Ovary (tissue), 9 donors: ENCODE data around the gene CDKN2B-AS1. TPM values are rescaled to one million over a fixed set of nuclear protein-coding genes. Genes with fewer than 3 reads are reported as not detected.

Source experiments
- DNase-seq, 5 donors: peaks; one replicate each; pipeline ENCODE4 v3.0.0-alpha.2; 2019 to 2020
- H3K27ac ChIP-seq, 2 donors: fragments of 200-600 bp; one replicate each; pipeline versions ENCODE4 v1.5.1 to v1.8.0; 2019 to 2022
- H3K27me3 ChIP-seq: fragments of 200-600 bp; one replicate; pipeline ENCODE4 v1.8.0; 2022
- H3K36me3 ChIP-seq: fragments of 200-600 bp; sonication (generic); one replicate; pipeline ENCODE4 v1.5.1; 2019
- H3K4me1 ChIP-seq: one replicate; pipeline ENCODE4 v1.8.1; 2013; ENCODE audit warnings: mild to moderate bottlenecking, moderate library complexity; ENCODE audit not compliant: insufficient read depth
- H3K4me3 ChIP-seq: fragments of 200-600 bp; sonication (generic); one replicate; pipeline ENCODE4 v1.5.1; 2017
- H3K9me3 ChIP-seq, 2 donors: fragments of 200-600 bp in 1 of 2; sonication (generic) in 1 of 2; one replicate each; pipeline versions ENCODE4 v1.5.1 to v1.8.1; 2013 to 2019; ENCODE audit warnings: mild to moderate bottlenecking in 1 of 2, moderate library complexity in 1 of 2
- CTCF ChIP-seq, 3 donors: fragments of 450-650 bp in 2 of 3; fragments of 200-600 bp in 1 of 3; IDR thresholded peaks; one replicate each; pipeline versions ENCODE4 v1.5.1 to v1.8.0; 2016 to 2022; ENCODE audit warnings: antibody characterized with exemption in 3 of 3, mild to moderate bottlenecking in 1 of 3
- EP300 ChIP-seq: sonication (generic); formaldehyde crosslinking; IDR thresholded peaks from one replicate; pipeline ENCODE4 v1.6.1; 2017; ENCODE audit warnings: antibody characterized with exemption
- POLR2A ChIP-seq: fragments of 450-650 bp; IDR thresholded peaks from one replicate; pipeline ENCODE4 v1.6.1; 2017; ENCODE audit warnings: antibody characterized with exemption, mild to moderate bottlenecking, moderate library complexity
- WGBS, 3 donors: extraction: QIAGEN DNeasy Blood & Tissue Kit in 1 of 3; methylation state at CpG; one replicate each; pipeline versions ENCODE4 v1.1.5 to v1.1.7; 2013 to 2017; 5-methylcytosine and 5-hydroxymethylcytosine counted together
- intact Hi-C, 4 donors: fragments of 100-400 bp; cut with DNase I; formaldehyde crosslinking; loops; one replicate each; pipeline versions ENCODE4 v1.11.0 to v1.15.1; 2022 to 2023
- polyA plus RNA-seq, 2 donors: library from polyadenylated mRNA; stranded (reverse); fragments of 200-250 nt in 1 of 2; fragments of 350-450 nt in 1 of 2; fragmentation: Illumina TruSeq in 1 of 2; extraction: RNeasy Lipid Tissue Mini Kit (QIAGEN cat#74804) in 1 of 2; gene quantifications; one replicate each; pipeline ENCODE4 v1.2.3, GENCODE V29; 2013 to 2014
- total RNA-seq, 7 donors: library from RNA; depleted of rRNA in 2 of 7; stranded (reverse); fragments of >200 nt in 2 of 7; fragmentation: NEBNext Ultra II Directional in 3 of 7; extraction: Animal tissue kit (Norgen Biotek cat#: 25700) in 3 of 7; gene quantifications; one replicate each; pipeline versions ENCODE4 v1.1.0 to v1.2.4, GENCODE V29; 2016 to 2023
- donor health status: DM: no; HTN: no; CAD: no; lungs with moderate emphysema.
- donor health status: DM: no; HTN: no; CAD: no.
- donor health status: Bipolar disorder and iron deficiency.
- donor health status: DM: yes; HTN: yes; CAD: no.
- donor health status: DM: no; HTN: no; CAD: no.
- donor health status: DM: yes; HTN: yes; CAD: no.

CDKN2B-AS1 gene
- total and polyA plus RNA-seq, 9 donors = 0.06 to 2.1 (median 0.58) TPM; not detected in 1

- Histone ChIP-seq H3K9me3 (no peaks in the 10 kb centered on the region), H3K36me3 (no peaks in the 10 kb centered on the region), H3K27ac (no peak overlapping the region), H3K4me1 (no peaks in the 10 kb centered on the region), H3K4me3 (no peak overlapping the region), H3K27me3 (no peaks in the 10 kb centered on the region)
- no peak for DNase-seq
- intact Hi-C loops = no loop called here
- WGBS, 3 donors = 87 to 92% (median 90%) methylated on average over 5 of the region's 5 CpGs
- TF ChIP-seq POLR2A (no peak), EP300 (no peak), CTCF (IDR thresholded peaks at IDR 0.05) (no peak)
These were observed 124.4 kb downstream of the CDKN2B-AS1 start for GRCh38 chr9:22118810-22119521.

- H3K4me1 ChIP-seq = no peaks in the 10 kb centered on the region
- H3K36me3 ChIP-seq = no peaks in the 10 kb centered on the region
- intact Hi-C loops = no loop called here
- TF ChIP-seq CTCF (IDR thresholded peaks at IDR 0.05) = no peak
- TF ChIP-seq EP300 = no peak
- no peak for TF ChIP-seq POLR2A
- H3K9me3 ChIP-seq = no peaks in the 10 kb centered on the region
- no peak for DNase-seq
- H3K27me3 ChIP-seq = no peaks in the 10 kb centered on the region
- WGBS, 3 donors = 64 to 76% (median 68%) methylated on average over 3 of the region's 3 CpGs
- H3K4me3 ChIP-seq = no peak overlapping the region
- H3K27ac ChIP-seq = no peak overlapping the region
These were observed 125.0 kb downstream of the CDKN2B-AS1 start for GRCh38 chr9:22119522-22120158.

- no peaks in the 10 kb centered on the region for H3K9me3 ChIP-seq
- H3K4me1 ChIP-seq = no peaks in the 10 kb centered on the region
- intact Hi-C loops = no loop called here
- no peak overlapping the region for H3K4me3 ChIP-seq
- 93 to 95% (median 94%) methylated on average over 1 of the region's 1 CpG for WGBS, 3 donors
- no peak for TF ChIP-seq POLR2A
- no peak for TF ChIP-seq CTCF (IDR thresholded peaks at IDR 0.05)
- TF ChIP-seq EP300 = no peak
- no peaks in the 10 kb centered on the region for H3K36me3 ChIP-seq
- H3K27ac ChIP-seq = no peak overlapping the region
- no peaks in the 10 kb centered on the region for H3K27me3 ChIP-seq
- no peak for DNase-seq
These were observed 125.6 kb downstream of the CDKN2B-AS1 start for GRCh38 chr9:22120159-22120549.

GRCh38 chr9:22120595-22120994, 126.0 kb downstream of the CDKN2B-AS1 start:
- TF ChIP-seq POLR2A = no peak
- no peak for TF ChIP-seq CTCF (IDR thresholded peaks at IDR 0.05)
- TF ChIP-seq EP300 = no peak
- no peak overlapping the region for H3K4me3 ChIP-seq
- H3K36me3 ChIP-seq = no peaks in the 10 kb centered on the region
- intact Hi-C loops = no loop called here
- 88 to 94% (median 90%) methylated on average over 1 of the region's 1 CpG for WGBS, 3 donors
- H3K27me3 ChIP-seq = no peaks in the 10 kb centered on the region
- H3K27ac ChIP-seq = no peak overlapping the region
- DNase-seq = no peak
- H3K9me3 ChIP-seq = no peaks in the 10 kb centered on the region
- no peaks in the 10 kb centered on the region for H3K4me1 ChIP-seq
